DND-41 (cell line): ENCODE results near the gene NOS2.

Source experiments
- EZH2 ChIP-seq: IDR thresholded peaks from 3 replicates; pipeline ENCODE4 v1.6.1; 2012; ENCODE audit warnings: borderline replicate concordance, low read depth, mild to moderate bottlenecking, moderate library complexity, low read length, inconsistent platforms; ENCODE audit not compliant: severe bottlenecking
- TF ChIP-seq, protein P1 (sequence below): IDR thresholded peaks from 2 replicates; pipeline ENCODE4 v1.5.1; 2012; ENCODE audit warnings: borderline replicate concordance, low read length, moderate library complexity, mild to moderate bottlenecking; ENCODE audit not compliant: poor library complexity, severe bottlenecking; ENCODE audit errors: extremely low read depth

DNA sequence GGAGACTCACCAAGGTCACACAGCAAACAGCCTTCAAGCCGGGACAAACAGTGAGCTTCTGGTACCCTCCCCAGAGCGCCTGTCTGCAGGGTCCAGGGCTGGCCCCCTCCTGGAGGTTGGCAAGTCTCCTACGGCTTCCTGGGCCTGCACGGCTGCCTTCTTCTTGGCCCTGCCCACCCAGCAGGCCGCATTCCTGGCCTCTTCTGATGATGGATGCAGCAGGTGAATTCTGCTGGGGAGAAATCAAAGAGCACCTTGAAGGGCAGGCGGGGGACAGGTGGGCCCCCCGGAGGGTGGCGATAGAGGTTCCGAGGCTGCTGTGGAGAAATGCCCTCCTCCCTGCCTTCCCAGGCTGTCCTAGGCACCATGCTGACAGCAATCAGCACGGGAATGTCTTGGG, 3.8 kb upstream of the NOS2 start:
- no peak for TF ChIP-seq EZH2
- TF ChIP-seq, protein P1, sequence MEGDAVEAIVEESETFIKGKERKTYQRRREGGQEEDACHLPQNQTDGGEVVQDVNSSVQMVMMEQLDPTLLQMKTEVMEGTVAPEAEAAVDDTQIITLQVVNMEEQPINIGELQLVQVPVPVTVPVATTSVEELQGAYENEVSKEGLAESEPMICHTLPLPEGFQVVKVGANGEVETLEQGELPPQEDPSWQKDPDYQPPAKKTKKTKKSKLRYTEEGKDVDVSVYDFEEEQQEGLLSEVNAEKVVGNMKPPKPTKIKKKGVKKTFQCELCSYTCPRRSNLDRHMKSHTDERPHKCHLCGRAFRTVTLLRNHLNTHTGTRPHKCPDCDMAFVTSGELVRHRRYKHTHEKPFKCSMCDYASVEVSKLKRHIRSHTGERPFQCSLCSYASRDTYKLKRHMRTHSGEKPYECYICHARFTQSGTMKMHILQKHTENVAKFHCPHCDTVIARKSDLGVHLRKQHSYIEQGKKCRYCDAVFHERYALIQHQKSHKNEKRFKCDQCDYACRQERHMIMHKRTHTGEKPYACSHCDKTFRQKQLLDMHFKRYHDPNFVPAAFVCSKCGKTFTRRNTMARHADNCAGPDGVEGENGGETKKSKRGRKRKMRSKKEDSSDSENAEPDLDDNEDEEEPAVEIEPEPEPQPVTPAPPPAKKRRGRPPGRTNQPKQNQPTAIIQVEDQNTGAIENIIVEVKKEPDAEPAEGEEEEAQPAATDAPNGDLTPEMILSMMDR, result no peak
